Neural cell (in vitro differentiated cells): ENCODE data around the gene CRTC1. TPM values are rescaled to one million over a fixed set of nuclear protein-coding genes. Genes with fewer than 3 reads are reported as not detected.

ENCODE experiments used
- H2AFZ ChIP-seq: fragments of 200-600, 300-800 bp; sonication (generic), shearing (Covaris generic); 2 replicates; pipeline ENCODE4 v1.6.0; 2014; ENCODE audit warnings: low read depth, mild to moderate bottlenecking, antibody characterized with exemption, low read length, moderate library complexity
- H3F3A ChIP-seq: fragments of 200-600 bp; shearing (Covaris generic); 2 replicates; pipeline ENCODE4 v1.6.1; 2016; ENCODE audit warnings: mild to moderate bottlenecking, moderate library complexity, mixed read lengths, antibody characterized with exemption, low read length; ENCODE audit not compliant: insufficient read depth, poor library complexity, severe bottlenecking
- H3K27ac ChIP-seq: fragments of 200-600, 300-800 bp; sonication (generic), shearing (Covaris generic); 2 replicates; pipeline ENCODE4 v1.5.1; 2014; ENCODE audit warnings: mild to moderate bottlenecking, low read length, moderate library complexity
- H3K27me3 ChIP-seq: fragments of 300-800, 200-600 bp; sonication (generic), shearing (Covaris generic); 2 replicates; pipeline ENCODE4 v1.6.0; 2014; ENCODE audit warnings: mild to moderate bottlenecking, low read depth, low read length, moderate library complexity; ENCODE audit not compliant: insufficient read depth
- H3K36me3 ChIP-seq: fragments of 300-800, 200-600 bp; sonication (generic), shearing (Covaris generic); 2 replicates; pipeline ENCODE4 v1.5.1; 2014; ENCODE audit warnings: mild to moderate bottlenecking, antibody characterized with exemption, low read length, moderate library complexity; ENCODE audit not compliant: insufficient read depth
- H3K4me2 ChIP-seq: fragments of 300-800, 200-600 bp; sonication (generic), shearing (Covaris generic); 2 replicates; pipeline ENCODE4 v1.6.0; 2014; ENCODE audit warnings: mild to moderate bottlenecking, low read length
- H3K4me3 ChIP-seq: fragments of 300-800, 200-600 bp; sonication (generic), shearing (Covaris generic); 2 replicates; pipeline ENCODE4 v1.5.1; 2014; ENCODE audit warnings: mild to moderate bottlenecking, low read length, moderate library complexity
- H3K79me2 ChIP-seq: fragments of 200-600 bp; shearing (Covaris generic); replicated peaks from 2 replicates; pipeline ENCODE4 v1.6.0; 2014; ENCODE audit warnings: mild to moderate bottlenecking, low read length, moderate library complexity; ENCODE audit not compliant: insufficient read depth
- H3K9ac ChIP-seq: fragments of 300-800, 200-600 bp; sonication (generic), shearing (Covaris generic); 2 replicates; pipeline ENCODE4 v1.6.1; 2016; ENCODE audit warnings: mild to moderate bottlenecking, low read length, mixed read lengths
- H3K9me2 ChIP-seq: fragments of 200-600 bp; shearing (Covaris generic); 2 replicates; pipeline ENCODE4 v1.6.1; 2016; ENCODE audit warnings: mild to moderate bottlenecking, low read length, mixed read lengths; ENCODE audit not compliant: insufficient read depth
- H3K9me3 ChIP-seq: fragments of 200-600, 300-800 bp; sonication (generic), shearing (Covaris generic); 2 replicates; pipeline ENCODE4 v1.6.1; 2016; ENCODE audit warnings: mild to moderate bottlenecking, mixed run types, low read length, moderate library complexity, mixed read lengths
- H4K20me1 ChIP-seq: fragments of 200-600 bp; shearing (Covaris generic); 2 replicates; pipeline ENCODE4 v1.6.1; 2016; ENCODE audit warnings: mild to moderate bottlenecking, mixed run types; ENCODE audit not compliant: insufficient read depth
- CTCF ChIP-seq: fragments of 450-650 bp; IDR thresholded peaks from 2 replicates; pipeline ENCODE4 v1.5.1; 2014; ENCODE audit warnings: antibody characterized with exemption, mild to moderate bottlenecking, moderate library complexity; ENCODE audit not compliant: poor library complexity, severe bottlenecking
- EP300 ChIP-seq: fragments of 450-650 bp; conservative IDR thresholded peaks from 2 replicates; pipeline ENCODE4 v1.6.1; 2014; ENCODE audit warnings: antibody characterized with exemption, mild to moderate bottlenecking, moderate library complexity; ENCODE audit not compliant: poor library complexity, severe bottlenecking
- EZH2 ChIP-seq: fragments of 200-600, 300-800 bp; shearing (Covaris generic), sonication (generic); IDR thresholded peaks from 2 replicates; pipeline ENCODE4 v1.6.1; 2014; ENCODE audit warnings: antibody characterized with exemption, low read length, borderline replicate concordance, mild to moderate bottlenecking; ENCODE audit not compliant: insufficient read depth, poor library complexity, severe bottlenecking
- MXI1 ChIP-seq: fragments of 450-650 bp; conservative IDR thresholded peaks from 2 replicates; pipeline ENCODE4 v1.6.1; 2014; ENCODE audit warnings: antibody characterized with exemption, mild to moderate bottlenecking; ENCODE audit not compliant: poor library complexity, severe bottlenecking
- POLR2AphosphoS5 ChIP-seq: IDR thresholded peaks from 2 replicates; pipeline ENCODE4 v1.6.1; 2012
- RAD21 ChIP-seq: fragments of 450-650 bp; conservative IDR thresholded peaks from 2 replicates; pipeline ENCODE4 v1.6.1; 2014; ENCODE audit warnings: antibody characterized with exemption, mild to moderate bottlenecking, moderate library complexity
- REST ChIP-seq: IDR thresholded peaks from 2 replicates; pipeline ENCODE4 v1.6.1; 2012; ENCODE audit warnings: borderline replicate concordance
- SMC3 ChIP-seq: fragments of 450-650 bp; conservative IDR thresholded peaks from 2 replicates; pipeline ENCODE4 v1.6.1; 2014; ENCODE audit warnings: antibody characterized with exemption, mild to moderate bottlenecking, moderate library complexity; ENCODE audit not compliant: poor library complexity
- TAF1 ChIP-seq: IDR thresholded peaks from 2 replicates; pipeline ENCODE4 v1.6.1; 2012; ENCODE audit warnings: low read depth
- polyA plus RNA-seq: library from polyadenylated mRNA; depleted of rRNA; stranded (reverse); fragments of >200 nt; gene quantifications from 2 replicates; pipeline ENCODE4 v1.2.3, GENCODE V29; 2014

The CRTC1 gene
- polyA plus RNA-seq, 1 donor from 2014 or later, result 10.4 TPM

GRCh38 chr19:18769989-18770528, 86.6 kb downstream of the CRTC1 start:
- no peak overlapping the region for H3K9ac ChIP-seq
- H3K4me2 ChIP-seq, result no peak overlapping the region
- H2AFZ ChIP-seq, result no peak overlapping the region
- TF ChIP-seq CTCF (no peak), SMC3 (no peak), REST (no peak), MXI1 (no peak), POLR2AphosphoS5 (no peak), EZH2 (no peak), TAF1 (no peak), RAD21 (no peak), EP300 (no peak)
- H4K20me1 ChIP-seq, result no peaks in the 10 kb centered on the region
- H3K27ac ChIP-seq, result no peak overlapping the region
- H3K79me2 ChIP-seq, result no peaks in the 10 kb centered on the region
- no peaks in the 10 kb centered on the region for H3K9me3 ChIP-seq
- no peaks in the 10 kb centered on the region for H3F3A ChIP-seq
- H3K36me3 ChIP-seq, result no peaks in the 10 kb centered on the region
- no peaks in the 10 kb centered on the region for H3K27me3 ChIP-seq
- H3K4me3 ChIP-seq, result no peak overlapping the region
- no peaks in the 10 kb centered on the region for H3K9me2 ChIP-seq

- no peak overlapping the region for H2AFZ ChIP-seq
- no peak overlapping the region for H3K9ac ChIP-seq
- H3K9me2 ChIP-seq, result no peaks in the 10 kb centered on the region
- H3K27ac ChIP-seq, result no peak overlapping the region
- H3K4me2 ChIP-seq, result no peak overlapping the region
- no peaks in the 10 kb centered on the region for H3K9me3 ChIP-seq
- no peaks in the 10 kb centered on the region for H3F3A ChIP-seq
- H4K20me1 ChIP-seq, result no peaks in the 10 kb centered on the region
- no peaks in the 10 kb centered on the region for H3K27me3 ChIP-seq
- H3K36me3 ChIP-seq, result no peaks in the 10 kb centered on the region
- TF ChIP-seq EZH2, result no peak
- no peak for TF ChIP-seq EP300
- TF ChIP-seq REST, result no peak
- TF ChIP-seq TAF1, result no peak
- no peak for TF ChIP-seq MXI1
- TF ChIP-seq RAD21, result no peak
- no peak for TF ChIP-seq POLR2AphosphoS5
- TF ChIP-seq CTCF, result no peak
- TF ChIP-seq SMC3, result no peak
- H3K4me3 ChIP-seq, result no peak overlapping the region
- no peaks in the 10 kb centered on the region for H3K79me2 ChIP-seq
Measured at GRCh38 chr19:18770663-18771327, 87.3 kb downstream of the CRTC1 start.
